CD14-positive monocyte (primary cell): Measurements from ENCODE around the gene SPATA31E1. TPM values are rescaled to one million over a fixed set of nuclear protein-coding genes. Genes with fewer than 3 reads are reported as not detected.
"Not testable (repeated sequence)": the region's sequence is repeated elsewhere in the genome, so short reads cannot be mapped to it uniquely, and the experiment has no call there.

ENCODE experiments used
- DNase-seq, 3 donors: peaks; one replicate each; pipeline ENCODE4 v3.0.0-alpha.2; 2011 to 2022
- H2AFZ ChIP-seq: 2 replicates; pipeline ENCODE4 v1.6.0; 2012; ENCODE audit warnings: mild to moderate bottlenecking, low read depth, low read length, inconsistent platforms; ENCODE audit not compliant: insufficient read depth, poor library complexity, severe bottlenecking
- H3K27ac ChIP-seq, 2 donors: 1 replicate in 1 of 2; 2 replicates in 1 of 2; pipeline ENCODE4 v1.5.1; 2012 to 2013; ENCODE audit warnings: low read length in 2 of 2, control low read depth in 1 of 2, inconsistent platforms in 1 of 2, low read depth in 1 of 2, mild to moderate bottlenecking in 1 of 2
- H3K27me3 ChIP-seq, 2 donors: one replicate each; pipeline versions ENCODE4 v1.6.0 to v1.6.1; 2011 to 2013; ENCODE audit warnings: low read length in 2 of 2; ENCODE audit not compliant: control insufficient read depth in 2 of 2, insufficient read depth in 2 of 2
- H3K36me3 ChIP-seq, 2 donors: replicated peaks in 1 of 2; 1 replicate in 1 of 2; 2 replicates in 1 of 2; pipeline versions ENCODE4 v1.5.1 to v1.6.1; 2012 to 2013; ENCODE audit warnings: low read length in 2 of 2, control low read depth in 1 of 2, inconsistent platforms in 1 of 2, mild to moderate bottlenecking in 1 of 2; ENCODE audit not compliant: insufficient read depth in 2 of 2, control insufficient read depth in 1 of 2
- H3K4me1 ChIP-seq, 2 donors: 1 replicate in 1 of 2; 2 replicates in 1 of 2; pipeline versions ENCODE4 v1.5.1 to v1.6.1; 2012 to 2013; ENCODE audit warnings: low read length in 2 of 2, control low read depth in 1 of 2, inconsistent platforms in 1 of 2, mild to moderate bottlenecking in 1 of 2, moderate library complexity in 1 of 2; ENCODE audit not compliant: insufficient read depth in 2 of 2, control insufficient read depth in 1 of 2
- H3K4me2 ChIP-seq: replicated peaks from 2 replicates; pipeline ENCODE3; 2012; ENCODE audit warnings: low read length, moderate library complexity, mild to moderate bottlenecking; ENCODE audit not compliant: poor library complexity, severe bottlenecking; ENCODE audit errors: extremely low read depth
- H3K4me3 ChIP-seq, 3 experiments: fragments of 200-600 bp in 1 of 3; sonication (generic) in 1 of 3; replicated peaks in 1 of 3; 1 replicate in 2 of 3; 2 replicates in 1 of 3; pipeline ENCODE4 v1.5.1; 2011 to 2013; ENCODE audit warnings: low read length in 3 of 3, mild to moderate bottlenecking in 3 of 3, control low read depth in 2 of 3, low read depth in 2 of 3, inconsistent platforms in 1 of 3, moderate library complexity in 1 of 3
- H3K79me2 ChIP-seq: 2 replicates; pipeline ENCODE4 v1.6.0; 2012; ENCODE audit warnings: mild to moderate bottlenecking, control low read depth, inconsistent platforms, low read length, moderate library complexity; ENCODE audit not compliant: insufficient read depth
- H3K9ac ChIP-seq: 2 replicates; pipeline ENCODE4 v1.6.0; 2017; ENCODE audit warnings: low read length, mild to moderate bottlenecking; ENCODE audit not compliant: insufficient read depth, poor library complexity, severe bottlenecking
- H3K9me3 ChIP-seq, 2 donors: replicated peaks in 1 of 2; 1 replicate in 1 of 2; 2 replicates in 1 of 2; pipeline versions ENCODE4 v1.5.1 to v1.6.1; 2012 to 2013; ENCODE audit warnings: low read length in 2 of 2, control low read depth in 1 of 2; ENCODE audit not compliant: control insufficient read depth in 1 of 2, insufficient read depth in 1 of 2
- H4K20me1 ChIP-seq: 2 replicates; pipeline ENCODE4 v1.6.0; 2012; ENCODE audit warnings: mild to moderate bottlenecking, low read length, control low read depth, moderate library complexity; ENCODE audit not compliant: insufficient read depth
- H3K27ac Mint-ChIP-seq, 7 donors: one replicate each; pipeline ENCODE4 v1.8.0; 2020; ENCODE audit warnings: mild to moderate bottlenecking in 7 of 7, mixed read lengths in 7 of 7, moderate library complexity in 6 of 7, inconsistent platforms in 2 of 7
- H3K27me3 Mint-ChIP-seq, 3 donors: one replicate each; pipeline ENCODE4 v1.8.0; 2021 to 2022; ENCODE audit warnings: low read depth in 3 of 3, mild to moderate bottlenecking in 3 of 3, mixed read lengths in 3 of 3, moderate library complexity in 3 of 3, inconsistent platforms in 1 of 3
- H3K36me3 Mint-ChIP-seq, 2 donors: one replicate each; pipeline ENCODE4 v1.8.0; 2020; ENCODE audit warnings: mixed read lengths in 2 of 2, inconsistent platforms in 1 of 2, mild to moderate bottlenecking in 1 of 2
- H3K4me1 Mint-ChIP-seq: one replicate; pipeline ENCODE4 v1.8.0; 2020; ENCODE audit warnings: mild to moderate bottlenecking, mixed read lengths
- H3K4me3 Mint-ChIP-seq, 2 donors: one replicate each; pipeline ENCODE4 v1.8.0; 2020; ENCODE audit warnings: mild to moderate bottlenecking in 2 of 2, mixed read lengths in 2 of 2, moderate library complexity in 1 of 2
- H3K9me3 Mint-ChIP-seq, 7 donors: one replicate each; pipeline ENCODE4 v1.8.0; 2020 to 2022; ENCODE audit warnings: mixed read lengths in 7 of 7, mild to moderate bottlenecking in 6 of 7, moderate library complexity in 6 of 7, inconsistent platforms in 2 of 7
- CTCF ChIP-seq: fragments of 200-600 bp; IDR thresholded peaks from one replicate; pipeline ENCODE4 v1.8.0; 2022; ENCODE audit warnings: antibody characterized with exemption, mild to moderate bottlenecking
- WGBS: methylation state at CpG from one replicate; pipeline ENCODE4 v1.1.5; 2013; ENCODE audit warnings: missing lambda C conversion rate; ENCODE audit not compliant: insufficient coverage; 5-methylcytosine and 5-hydroxymethylcytosine counted together
- intact Hi-C, 2 donors: fragments of 100-400 bp; cut with micrococcal nuclease; formaldehyde crosslinking; loops; one replicate each; pipeline versions ENCODE4 v1.15.0 to v1.15.1; 2023
- polyA plus RNA-seq, 3 donors: library from polyadenylated mRNA; depleted of rRNA in 1 of 3; unstranded in 2 of 3; stranded (reverse) in 1 of 3; fragments of 300-500 nt in 2 of 3; fragments of >200 nt in 1 of 3; fragmentation: Illumina TruSeq in 2 of 3; gene quantifications; 1 replicate in 2 of 3; 2 replicates in 1 of 3; pipeline ENCODE4 v1.2.3, GENCODE V29; 2012 to 2021

SPATA31E1 gene
- polyA plus RNA-seq, 3 donors, result 0.01 TPM; not detected in 2

GRCh38 chr9:87898151-87898550 is 15.5 kb downstream of the SPATA31E1 start:
- Histone ChIP-seq H3K36me3 (no peaks in the 10 kb centered on the region), H3K4me2 (no peak overlapping the region), H3K4me3 (no peak overlapping the region), H3K4me1 (no peaks in the 10 kb centered on the region), H3K9me3 (peaks cover 8 to 20% of the 10 kb centered on the region in 2 donors), H3K27ac (no peak overlapping the region), H4K20me1 (no peaks in the 10 kb centered on the region), H3K9ac (no peak overlapping the region), H3K27me3 (no peaks in the 10 kb centered on the region), H2AFZ (no peak overlapping the region), H3K79me2 (no peaks in the 10 kb centered on the region)
- intact Hi-C loops, result no loop called here
- TF ChIP-seq CTCF, result no peak
- H3K27ac Mint-ChIP-seq, result no peak overlapping the region
- no peaks in the 10 kb centered on the region for H3K36me3 Mint-ChIP-seq
- H3K4me3 Mint-ChIP-seq, result no peak overlapping the region
- no peak for DNase-seq
- no peaks in the 10 kb centered on the region for H3K4me1 Mint-ChIP-seq
- peaks cover 12 to 30% (median 24%) of the 10 kb centered on the region in 7 donors for H3K9me3 Mint-ChIP-seq
- H3K27me3 Mint-ChIP-seq, result peaks cover 1 to 5% (median 3%) of the 10 kb centered on the region in 3 donors

- H3K4me3 ChIP-seq, H3K9me3 ChIP-seq, H3K27me3 ChIP-seq, H2AFZ ChIP-seq, H3K36me3 Mint-ChIP-seq, H4K20me1 ChIP-seq, H3K27ac ChIP-seq, DNase-seq, H3K4me3 Mint-ChIP-seq, H3K4me2 ChIP-seq, H3K9ac ChIP-seq, H3K27me3 Mint-ChIP-seq, H3K79me2 ChIP-seq, intact Hi-C loops, H3K27ac Mint-ChIP-seq, H3K4me1 ChIP-seq, H3K4me1 Mint-ChIP-seq, H3K36me3 ChIP-seq: not testable (repeated sequence)
- H3K9me3 Mint-ChIP-seq, result peaks cover 22 to 43% (median 26%) of the 10 kb centered on the region in 7 donors
- WGBS, result 93% methylated on average over 10 of the region's 11 CpGs
Measured at GRCh38 chr9:87902371-87902770, 19.7 kb downstream of the SPATA31E1 start.
